NCI-H187 (cell line): Measurements from ENCODE around the gene SMAGP.
"Not testable (repeated sequence)": the region's sequence is repeated elsewhere in the genome, so short reads cannot be mapped to it uniquely, and the experiment has no call there.

Source experiments
- DNase-seq, 2 experiments: peaks; one replicate each; lab custom pipeline; 2025; lab: John Stamatoyannopoulos, UW

SMAGP gene

DNA sequence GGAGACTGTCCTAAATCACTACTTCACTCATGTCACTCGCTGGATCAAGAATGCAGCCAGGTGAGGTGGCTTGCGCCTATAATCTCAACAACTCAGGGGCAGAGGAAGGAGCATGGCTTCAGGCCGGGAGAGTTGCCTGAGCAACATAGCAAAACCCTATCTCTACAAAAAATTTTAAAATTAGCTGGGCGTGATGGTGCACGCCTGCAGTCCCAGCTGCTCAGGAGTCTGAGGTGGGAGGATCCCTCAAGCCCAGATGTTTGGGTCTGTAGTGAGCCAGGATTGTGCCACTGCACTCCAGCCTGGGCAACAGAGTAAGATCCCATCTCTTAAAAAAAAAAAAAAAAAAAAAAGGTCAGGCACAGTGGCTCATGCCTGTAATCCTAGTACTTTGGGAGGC is 5.9 kb downstream of the SMAGP start:
- DNase-seq: no peak

GRCh38 chr12:51263341-51263740 is 6.9 kb downstream of the SMAGP start:
- no peak for DNase-seq

DNA sequence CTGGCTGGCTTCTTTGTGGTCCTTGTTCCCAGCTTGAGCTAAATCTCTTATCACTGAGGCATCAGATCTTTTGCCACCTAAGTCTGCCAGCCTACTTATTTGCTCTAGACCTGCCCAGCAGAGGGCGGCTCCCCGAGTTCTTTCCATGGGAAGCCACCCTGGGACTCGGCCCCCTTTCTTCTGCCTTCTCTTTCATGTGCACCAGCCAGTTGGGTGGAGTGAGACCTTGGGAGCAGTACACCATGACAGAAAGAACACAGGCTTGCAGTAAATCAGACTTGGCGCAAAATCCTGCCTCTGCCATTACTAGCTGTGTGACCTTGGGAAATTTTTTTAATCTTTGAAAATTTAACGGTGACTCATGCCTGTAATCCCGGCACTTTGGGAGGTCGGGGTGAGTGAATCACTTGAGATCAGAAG is 7.4 kb downstream of the SMAGP start:
- no peak for DNase-seq

DNA sequence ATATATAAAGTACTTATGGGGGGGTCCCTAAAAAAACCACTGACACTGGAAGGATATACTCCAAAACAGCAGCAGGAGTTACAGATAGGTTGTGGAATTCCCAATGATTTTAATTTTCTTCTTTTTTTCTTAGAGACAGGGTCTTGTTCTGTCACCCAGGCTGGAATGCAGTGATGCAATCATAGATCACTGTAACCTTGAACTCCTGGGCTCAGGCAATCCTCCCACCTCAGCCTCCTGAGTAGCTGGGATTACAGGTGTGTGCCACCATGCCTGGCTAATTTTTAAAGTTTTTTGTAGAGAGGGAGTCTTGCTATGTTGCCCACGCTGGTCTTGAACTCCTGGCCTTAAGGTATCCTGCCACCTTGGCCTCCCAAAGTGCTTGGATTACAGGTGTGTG is 10.6 kb downstream of the SMAGP start:
- not testable (repeated sequence) for DNase-seq

DNA sequence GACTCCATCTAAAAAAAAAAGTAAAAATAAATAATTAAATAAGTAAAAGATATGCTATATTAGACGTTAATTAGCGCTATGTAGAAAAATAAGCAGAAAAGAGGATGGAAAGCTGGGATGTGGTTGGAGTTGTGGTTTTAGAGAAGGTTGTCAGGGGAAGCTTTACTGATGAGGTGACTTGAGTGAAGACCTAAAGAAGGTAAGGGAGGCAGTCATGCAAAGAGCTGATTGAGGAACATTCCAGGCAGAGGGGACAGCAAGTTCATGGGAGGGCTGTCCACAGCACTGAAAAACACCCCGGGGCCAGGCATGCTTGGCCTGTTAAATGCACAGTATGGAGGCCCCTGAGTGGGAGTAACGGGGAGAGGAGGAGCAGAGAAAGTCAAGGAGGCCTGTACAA is 15.7 kb downstream of the SMAGP start:
- no peak for DNase-seq

- no peak for DNase-seq
These were observed 16.9 kb downstream of the SMAGP start for GRCh38 chr12:51253276-51253675.

DNA sequence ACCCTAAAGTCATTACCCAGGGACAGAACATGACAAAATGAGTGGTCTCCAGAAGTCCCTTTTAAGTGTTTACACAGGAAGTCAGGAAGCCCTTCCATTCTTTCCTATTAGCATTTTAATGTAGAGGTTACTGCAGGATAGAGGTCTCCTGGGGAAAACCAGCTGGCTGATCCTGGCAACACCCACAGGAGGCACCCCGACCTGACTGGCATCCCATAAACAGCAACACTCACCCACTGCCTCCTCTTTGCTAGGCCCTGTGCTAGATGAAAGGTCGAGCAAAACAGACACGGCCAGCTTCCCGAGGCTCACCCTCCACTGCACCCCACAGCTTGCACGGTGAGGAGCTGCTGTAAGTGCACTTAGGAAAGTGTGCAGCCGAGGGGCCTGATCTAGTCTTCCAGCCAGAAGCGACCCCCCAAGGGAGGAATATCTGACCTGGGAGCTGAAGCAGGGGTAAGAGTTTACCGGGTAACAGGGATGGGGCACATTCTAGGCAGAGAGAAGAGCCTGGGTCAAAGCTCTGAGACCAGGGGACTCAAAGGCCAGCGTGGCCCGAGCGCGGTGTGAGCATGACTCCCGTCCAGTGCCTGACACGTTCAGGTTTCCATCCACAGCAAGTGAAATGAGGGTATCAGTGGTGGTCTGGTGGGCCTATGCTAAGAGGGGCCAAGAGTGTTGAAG is 22.6 kb downstream of the SMAGP start:
- peak in 1 of 2 experiments; percentile 5 for DNase-seq

DNA sequence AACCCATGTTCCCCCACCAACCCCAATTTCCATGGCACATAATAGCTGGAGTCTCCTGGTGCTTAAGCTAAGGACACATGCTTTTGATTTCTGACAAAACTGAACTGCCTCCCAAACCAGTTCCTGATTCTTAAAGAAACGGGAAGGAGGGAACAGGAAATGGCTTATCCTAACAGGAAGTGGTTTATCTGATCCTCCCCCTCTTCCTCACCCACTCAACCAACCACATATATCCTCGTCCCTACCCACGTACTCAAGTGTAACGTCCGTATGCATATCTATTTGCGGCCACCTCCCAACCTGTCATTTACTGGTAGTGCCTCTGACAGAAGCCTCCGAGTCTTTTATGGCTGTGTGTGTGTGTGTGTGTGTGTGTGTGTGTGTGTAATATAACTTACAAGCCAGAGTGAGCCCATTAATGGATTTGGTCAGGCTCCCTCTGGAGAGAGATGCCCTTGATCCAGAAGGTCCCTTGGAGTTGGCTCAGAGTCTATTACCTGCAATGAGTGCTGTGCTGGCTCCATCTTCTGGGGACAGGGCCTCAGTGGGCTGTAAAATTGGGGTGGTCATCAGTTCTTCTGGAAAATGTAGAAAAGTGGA is 23.9 kb downstream of the SMAGP start:
- DNase-seq: no peak

GRCh38 chr12:51245476-51246253 is 24.6 kb downstream of the SMAGP start:
- DNase-seq: no peak

DNA sequence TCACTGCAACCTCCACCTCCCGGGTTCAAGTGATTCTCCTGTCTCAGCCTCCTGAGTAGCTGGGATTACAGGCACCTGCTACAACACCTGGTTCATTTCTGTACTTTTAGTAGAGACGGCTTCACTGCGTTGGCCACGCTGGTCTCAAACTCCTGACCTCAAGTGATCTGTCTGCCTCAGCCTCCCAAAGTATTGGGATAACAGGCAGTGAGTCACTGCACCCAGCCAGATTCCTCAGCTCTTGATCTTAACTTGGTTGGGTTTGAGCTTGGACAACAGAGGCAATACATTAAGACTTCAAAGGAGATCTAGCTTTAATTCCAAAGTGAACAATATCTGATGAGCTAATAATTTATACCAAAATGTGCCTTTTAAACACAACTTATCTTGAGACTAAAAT is 25.9 kb downstream of the SMAGP start:
- DNase-seq: no peak

GRCh38 chr12:51242876-51243275 is 27.3 kb downstream of the SMAGP start:
- DNase-seq: no peak

GRCh38 chr12:51242120-51242519 is 28.1 kb downstream of the SMAGP start:
- DNase-seq: no peak

DNA sequence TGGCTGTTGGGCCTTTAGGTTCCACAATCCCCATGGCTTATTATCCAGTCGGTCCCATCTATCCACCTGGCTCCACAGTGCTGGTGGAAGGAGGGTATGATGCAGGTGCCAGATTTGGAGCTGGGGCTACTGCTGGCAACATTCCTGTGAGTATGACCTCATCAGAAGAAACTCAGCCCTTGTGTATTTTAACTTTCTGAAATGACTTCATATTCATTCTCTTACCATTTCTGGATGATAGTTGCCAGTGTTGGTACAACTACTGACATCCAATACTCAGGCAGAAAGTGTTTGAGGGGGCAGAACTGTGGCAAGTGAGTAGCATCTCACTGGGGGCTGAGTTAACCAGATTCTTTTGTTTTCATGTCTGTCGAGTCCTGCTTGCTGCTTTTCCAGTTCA is 29.2 kb downstream of the SMAGP start:
- no peak for DNase-seq

DNA sequence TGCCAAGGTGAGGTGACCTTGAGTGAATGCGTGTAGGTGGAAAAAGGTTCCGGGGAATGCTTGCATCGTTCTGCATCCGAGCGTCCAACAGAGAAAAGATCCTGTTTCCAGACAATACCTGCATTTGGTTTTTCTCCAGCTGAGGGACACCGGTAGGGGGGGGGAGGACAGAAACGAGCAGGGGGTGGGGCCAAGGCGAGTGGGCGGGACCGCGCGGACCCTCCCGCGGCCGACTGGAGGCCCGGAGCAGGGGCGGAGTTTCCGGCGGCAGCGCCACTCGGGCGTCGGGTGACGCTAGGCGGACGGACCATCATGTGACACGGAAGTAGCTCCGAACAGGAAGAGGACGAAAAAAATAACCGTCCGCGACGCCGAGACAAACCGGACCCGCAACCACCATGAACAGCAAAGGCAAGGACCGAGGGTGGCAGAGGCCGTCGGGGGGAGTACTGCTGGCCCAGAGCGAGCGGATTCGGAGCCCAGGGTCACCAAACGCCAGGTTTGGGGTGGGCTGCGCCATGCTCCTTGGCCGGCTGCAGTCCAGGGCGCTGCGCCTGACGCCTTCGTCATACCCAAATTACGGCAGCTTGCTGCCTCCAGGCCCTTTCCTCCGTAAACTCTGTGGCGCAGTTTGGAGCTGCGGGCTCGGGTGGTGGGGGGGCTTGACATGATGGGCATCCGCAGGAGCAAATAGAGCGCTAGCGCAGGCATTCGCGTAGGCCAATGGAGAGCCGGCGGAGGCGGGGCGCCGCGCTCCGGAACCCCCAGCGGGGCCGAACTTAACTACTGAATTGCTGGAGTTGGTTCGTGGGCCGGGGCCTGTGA is 31.5 kb downstream of the SMAGP start, which contains the start of gene DAZAP2:
Gene DAZAP2, plus strand, starts transcription at position 317 of the 825 bp plus-strand sequence. Its CDS starts 82 bp downstream, at position 399.
- peak; percentile 93 to 96 for DNase-seq

DNA sequence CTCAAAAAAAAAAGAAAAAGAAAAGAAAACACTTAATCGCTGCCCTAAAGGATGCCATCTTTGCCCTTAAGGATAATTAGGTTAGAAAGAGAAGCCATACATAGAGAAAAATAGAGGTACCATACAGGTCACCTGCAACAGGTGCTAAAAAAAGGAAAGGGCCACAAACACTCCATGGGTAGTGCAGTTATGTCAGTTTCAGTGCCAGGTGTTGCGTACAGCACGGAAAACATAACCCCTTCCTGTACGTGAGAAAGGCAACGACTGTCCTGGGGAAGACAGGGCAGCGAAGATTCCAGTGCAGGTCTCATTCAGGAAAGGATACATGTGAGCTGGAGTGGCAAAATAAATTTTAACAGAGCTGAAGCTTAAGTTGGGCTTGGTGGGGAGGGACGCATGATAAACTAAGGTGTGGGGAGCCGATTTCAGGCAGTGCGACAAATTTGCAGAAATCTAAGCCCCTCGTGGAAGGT is 32.1 kb downstream of the SMAGP start:
- peak in 1 of 2 experiments; percentile 88 for DNase-seq

- DNase-seq: no peak
These were observed 35.7 kb downstream of the SMAGP start for GRCh38 chr12:51234530-51234929.

GRCh38 chr12:51232642-51233041 is 37.6 kb downstream of the SMAGP start:
- no peak for DNase-seq

- DNase-seq: no peak
These were observed 41.0 kb downstream of the SMAGP start for GRCh38 chr12:51229116-51229809.

GRCh38 chr12:51227962-51228361 is 42.3 kb downstream of the SMAGP start:
- no peak for DNase-seq

- DNase-seq: not testable (repeated sequence)
These were observed 43.1 kb downstream of the SMAGP start for GRCh38 chr12:51227112-51227511.

GRCh38 chr12:51225771-51226170 is 44.4 kb downstream of the SMAGP start:
- DNase-seq: no peak
